GM19239 (cell line): ENCODE measurements around the gene PMFBP1.

Source experiments
- DNase-seq: peaks from one replicate; pipeline ENCODE4 v3.0.0; 2011; ENCODE audit warnings: low spot score; ENCODE audit not compliant: insufficient read length
- FAIRE-seq: peaks from 2 replicates; lab custom pipeline; 2011; peaks lifted over from hg19 to GRCh38; lab: Jason Lieb, UNC

PMFBP1 gene

DNA sequence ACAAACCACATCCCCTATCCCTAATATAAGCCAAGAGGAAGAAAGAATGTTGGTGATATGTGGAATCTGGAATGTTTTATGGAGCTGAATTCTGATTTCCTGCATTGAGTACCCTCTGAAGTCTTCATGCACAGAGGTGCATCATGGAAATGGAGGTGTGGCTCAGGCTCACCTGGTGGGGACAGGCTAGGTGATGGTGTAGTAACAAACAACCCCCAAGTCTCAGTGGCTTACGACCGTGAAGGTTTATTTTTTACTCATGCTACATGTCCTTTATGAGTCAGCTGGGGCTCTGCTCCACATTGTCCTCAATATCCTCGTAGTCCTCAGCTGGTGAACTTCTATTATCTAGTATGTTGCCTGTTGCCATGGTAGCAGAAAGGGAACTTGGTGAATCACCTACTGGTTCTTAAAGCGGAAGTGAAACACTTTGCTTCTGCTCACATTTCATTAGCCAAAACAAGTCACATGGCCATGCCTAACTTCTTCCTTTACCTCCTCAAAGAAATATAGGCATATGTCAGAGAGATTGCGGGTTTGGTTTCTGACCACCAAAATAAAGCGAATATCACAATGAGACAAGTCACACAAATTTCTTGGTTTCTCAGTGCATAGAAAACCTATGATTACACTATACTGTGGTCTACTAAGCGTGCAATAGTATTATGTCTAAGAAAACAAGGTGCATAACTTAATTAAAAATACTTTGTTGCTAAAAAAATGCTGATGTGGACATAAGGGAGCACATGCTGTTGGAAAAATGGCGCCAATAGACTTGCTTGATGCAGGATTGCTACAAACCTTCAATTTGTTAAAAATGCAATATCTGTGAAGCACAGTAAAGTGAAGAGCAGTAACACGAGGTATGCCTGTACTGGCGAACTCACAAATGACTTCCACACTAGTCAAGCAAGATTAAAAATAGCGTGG lies at the start of gene PMFBP1:
TSS of gene PMFBP1 (minus strand) at position 51 of the 930 bp plus-strand sequence. CDS start 947 bp downstream, outside the sequence.
- DNase-seq (peak; percentile 53), FAIRE-seq (peak; percentile 78)

DNA sequence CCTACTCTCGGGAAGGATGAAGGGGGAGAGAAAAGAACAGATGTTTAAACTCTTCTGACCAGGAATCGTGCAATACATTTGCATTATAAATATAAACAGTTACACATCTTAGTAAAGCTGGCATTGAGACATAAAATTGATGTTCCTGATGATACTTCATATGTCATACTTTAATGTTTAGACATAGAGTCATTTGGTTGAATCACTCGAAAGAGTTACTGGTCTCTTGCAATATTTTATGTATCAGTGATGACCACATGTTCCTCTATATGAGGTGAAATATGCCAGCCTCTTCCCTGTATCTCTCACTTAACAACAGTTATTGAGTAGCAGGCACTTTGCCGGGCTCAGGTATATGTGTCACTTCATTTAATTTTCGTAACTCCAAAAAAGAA lies 49.7 kb upstream of the PMFBP1 start:
- no peak for DNase-seq
- FAIRE-seq, result no peak

DNA sequence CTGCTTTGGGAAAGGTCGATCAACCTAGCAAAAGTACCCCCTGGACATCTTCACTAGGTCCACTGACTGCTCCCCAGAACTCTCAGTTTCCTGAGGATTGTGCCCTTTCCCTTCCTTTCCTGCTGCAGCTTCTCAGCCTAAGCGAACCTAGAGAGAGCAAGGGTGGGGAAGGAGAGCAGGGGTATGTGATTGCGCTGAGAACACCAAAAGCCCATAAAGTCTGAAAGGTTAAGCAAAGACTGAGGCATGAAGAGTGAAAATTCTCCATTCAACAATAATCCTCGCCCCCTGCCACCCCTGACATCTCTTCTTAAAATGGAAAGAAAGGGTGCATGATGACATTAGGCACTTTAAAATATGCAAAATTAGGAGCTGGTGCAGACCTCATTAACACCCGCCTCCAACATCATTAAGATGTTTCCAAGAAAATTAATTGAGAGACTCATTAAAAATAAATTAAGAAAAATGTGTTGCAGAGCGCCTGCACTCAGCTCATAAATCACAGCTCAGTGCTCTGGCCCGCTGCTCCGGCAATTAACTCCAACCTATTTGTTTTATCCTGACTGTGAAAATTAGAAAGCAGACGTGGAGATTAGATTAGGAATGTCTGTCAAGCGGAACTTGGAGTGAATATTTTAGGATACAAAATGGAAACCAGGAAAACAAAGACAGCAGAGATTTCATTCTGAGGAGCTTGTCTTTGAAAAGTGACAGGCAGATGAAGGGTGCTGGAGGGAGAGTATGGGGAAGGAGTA lies 49.1 kb upstream of the PMFBP1 start:
- DNase-seq (no peak), FAIRE-seq (no peak)

DNA sequence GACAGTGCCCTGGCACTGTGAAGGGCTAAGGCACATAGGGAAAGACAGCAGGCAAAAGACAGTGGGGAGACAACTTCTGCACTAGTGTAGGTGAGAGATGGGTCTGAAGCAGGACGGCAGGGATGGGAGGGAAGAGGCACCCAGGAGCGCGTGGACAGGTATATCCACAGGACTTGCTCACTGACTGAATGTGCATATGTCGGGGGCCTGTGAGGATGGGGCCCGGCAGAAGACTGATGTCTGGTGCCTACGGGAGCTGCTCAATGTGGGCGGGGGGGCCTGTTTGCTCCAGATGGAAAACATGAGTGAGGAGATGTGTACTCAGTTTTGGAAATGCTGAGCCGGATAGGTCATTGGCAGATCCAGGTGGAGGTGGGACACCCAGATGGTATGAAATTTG lies 47.3 kb upstream of the PMFBP1 start:
- FAIRE-seq, result no peak

GRCh38 chr16:72216767-72217166 lies 44.8 kb upstream of the PMFBP1 start:
- DNase-seq (no peak), FAIRE-seq (no peak)

More for the DNA sequence above, 47.3 kb upstream of the PMFBP1 start:
- DNase-seq, result no peak

- no peak for DNase-seq
- no peak for FAIRE-seq
Observed at GRCh38 chr16:72214821-72215220, 42.9 kb upstream of the PMFBP1 start.

- FAIRE-seq (no peak), DNase-seq (no peak)
Observed at GRCh38 chr16:72211110-72211509, 39.2 kb upstream of the PMFBP1 start.

DNA sequence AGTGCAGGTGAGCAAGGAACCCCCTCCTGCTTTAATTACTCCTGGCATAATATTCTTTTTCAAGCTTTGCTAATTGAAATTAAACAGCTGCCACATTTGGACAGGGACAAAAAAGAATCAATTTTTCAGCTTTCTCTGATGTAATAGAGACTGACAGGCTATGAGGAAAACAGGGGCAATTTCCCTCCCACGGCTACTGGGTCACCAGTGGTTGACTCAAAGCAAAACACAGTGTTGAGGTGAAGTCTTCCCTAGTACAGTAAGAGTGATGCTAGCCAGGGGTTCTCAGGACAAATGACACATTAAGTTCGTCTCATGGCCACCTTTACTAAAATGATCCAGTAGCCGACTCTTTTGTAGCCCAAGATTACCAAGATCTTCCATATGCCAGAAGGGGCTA lies 38.6 kb upstream of the PMFBP1 start:
- FAIRE-seq (no peak), DNase-seq (no peak)

GRCh38 chr16:72210072-72210471 lies 38.1 kb upstream of the PMFBP1 start:
- FAIRE-seq (no peak), DNase-seq (no peak)

- FAIRE-seq, result no peak
- DNase-seq, result no peak
Observed at GRCh38 chr16:72206299-72206698, 34.3 kb upstream of the PMFBP1 start.

GRCh38 chr16:72203401-72203800 lies 31.4 kb upstream of the PMFBP1 start:
- peak; percentile 27 for DNase-seq

DNA sequence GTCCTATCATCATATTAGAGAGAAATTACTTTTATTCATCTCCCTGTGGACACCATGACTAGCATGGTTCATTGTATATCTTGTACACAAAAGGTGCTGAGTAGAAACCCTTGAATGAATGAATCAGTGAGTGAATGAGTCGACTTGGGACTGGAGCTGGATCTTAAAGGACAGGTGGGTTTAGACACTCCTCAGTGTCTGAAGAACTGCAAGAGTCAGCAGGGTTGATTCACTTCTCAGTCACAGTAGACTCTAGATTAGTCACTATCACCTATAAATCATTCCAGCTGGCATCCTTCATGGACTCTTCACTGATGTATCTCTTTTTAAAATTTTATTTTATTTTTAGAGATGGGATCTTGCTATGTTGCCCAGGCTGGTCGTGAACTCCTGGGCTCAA lies 30.1 kb upstream of the PMFBP1 start:
- DNase-seq (no peak), FAIRE-seq (no peak)

More at GRCh38 chr16:72203401-72203800, 31.4 kb upstream of the PMFBP1 start:
- peak; percentile 59 for FAIRE-seq

DNA sequence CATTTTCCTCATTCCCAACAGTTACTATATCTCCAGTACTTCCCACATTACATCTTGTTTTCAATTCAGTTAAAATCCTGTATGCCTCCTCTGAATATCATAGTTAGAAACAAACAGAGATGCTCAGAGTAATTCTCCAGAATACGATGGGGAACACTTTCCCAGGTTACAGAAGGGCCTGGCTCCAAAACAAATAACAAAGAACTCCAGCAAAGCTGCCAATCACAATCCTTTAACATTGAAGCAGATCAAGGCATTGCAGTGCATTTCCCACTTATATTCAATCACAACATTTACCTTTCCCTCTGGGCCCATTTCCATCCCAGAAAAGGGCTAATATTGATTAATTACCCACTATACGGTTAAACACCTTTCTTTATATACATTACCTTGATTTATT lies 29.4 kb upstream of the PMFBP1 start:
- FAIRE-seq, result no peak
- DNase-seq, result no peak

DNA sequence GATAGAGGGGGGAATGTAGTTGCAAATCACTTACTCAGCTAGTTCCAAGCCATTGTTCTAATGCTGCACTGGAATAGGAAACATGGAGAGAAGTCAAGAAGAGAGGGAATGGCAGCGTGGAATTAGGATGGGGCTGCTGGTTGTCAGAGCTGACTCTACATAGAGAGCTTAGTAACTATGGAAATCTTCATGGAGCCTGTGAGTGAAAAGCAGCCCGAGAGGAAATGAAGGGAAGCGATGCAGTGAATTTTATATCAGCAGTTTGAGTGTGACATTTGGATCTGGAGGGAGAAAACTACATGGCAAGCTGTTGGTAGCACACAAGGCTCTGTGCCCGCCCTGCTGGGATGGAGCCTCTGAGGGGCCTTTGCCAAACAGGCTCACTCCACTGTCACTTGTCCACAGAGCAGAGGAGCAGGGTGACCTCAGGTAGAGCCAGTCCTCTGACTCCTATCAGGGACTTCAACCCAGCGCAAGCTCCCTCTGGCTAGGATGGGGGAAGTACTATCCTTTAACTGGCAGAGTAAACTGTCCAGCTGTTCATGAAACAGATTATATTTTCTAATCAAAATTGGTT lies 27.9 kb upstream of the PMFBP1 start:
- DNase-seq (no peak), FAIRE-seq (no peak)

DNA sequence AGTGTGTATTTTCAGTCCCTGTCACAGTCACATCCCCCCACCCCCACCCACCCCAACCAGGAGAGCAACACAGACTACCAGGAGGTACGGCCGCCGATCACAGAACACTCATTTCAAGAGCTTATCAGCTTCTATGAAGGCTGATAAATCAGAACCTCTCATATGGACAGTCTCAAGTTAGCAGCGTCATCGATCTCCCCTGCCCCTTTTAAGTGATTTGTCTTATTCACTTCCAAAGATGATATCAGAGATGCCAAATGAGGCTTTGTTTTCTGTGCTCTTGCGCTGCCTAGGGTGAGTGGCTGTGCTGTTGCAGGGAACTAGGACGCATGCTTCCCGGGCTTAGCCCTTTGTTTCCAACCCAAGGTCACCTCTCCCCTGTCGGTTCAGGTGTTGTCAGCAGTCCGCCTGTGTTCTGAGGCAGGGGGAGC lies 26.8 kb upstream of the PMFBP1 start:
- no peak for DNase-seq
- FAIRE-seq, result no peak

DNA sequence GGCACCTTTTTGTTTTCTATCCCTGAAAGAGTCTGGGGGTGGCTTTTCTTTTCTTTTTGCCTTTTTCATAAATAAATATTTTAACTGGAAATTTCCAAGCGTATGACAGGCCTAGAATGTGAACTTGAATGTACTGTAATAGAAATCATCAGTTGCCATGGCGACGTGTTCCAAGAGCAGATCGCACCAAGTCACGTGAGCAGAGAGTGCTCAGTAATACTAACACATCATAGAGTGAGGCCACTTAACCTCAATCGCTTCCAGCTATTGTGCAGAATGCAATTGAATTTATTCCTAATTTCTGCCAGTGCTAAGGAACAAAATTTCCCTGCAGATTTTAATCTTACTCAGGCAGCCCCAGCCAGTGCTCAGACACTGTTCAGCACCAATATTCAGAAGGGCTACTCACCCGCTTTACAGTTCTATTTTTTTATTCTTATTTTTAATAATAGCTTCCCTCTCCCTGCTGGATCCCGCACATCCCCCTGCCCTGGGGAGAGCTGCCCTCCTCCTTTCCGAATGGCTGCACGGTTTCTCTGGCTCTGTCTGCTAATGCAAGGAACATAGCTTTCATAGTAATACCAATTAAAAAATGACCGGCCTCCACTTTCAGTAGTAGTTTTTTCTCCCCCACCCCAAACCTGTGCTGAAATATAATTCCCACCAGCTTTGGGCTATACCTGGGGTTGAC lies 26.2 kb upstream of the PMFBP1 start:
- DNase-seq (no peak), FAIRE-seq (no peak)

- DNase-seq (no peak), FAIRE-seq (no peak)
Observed at GRCh38 chr16:72197545-72197944, 25.6 kb upstream of the PMFBP1 start.

DNA sequence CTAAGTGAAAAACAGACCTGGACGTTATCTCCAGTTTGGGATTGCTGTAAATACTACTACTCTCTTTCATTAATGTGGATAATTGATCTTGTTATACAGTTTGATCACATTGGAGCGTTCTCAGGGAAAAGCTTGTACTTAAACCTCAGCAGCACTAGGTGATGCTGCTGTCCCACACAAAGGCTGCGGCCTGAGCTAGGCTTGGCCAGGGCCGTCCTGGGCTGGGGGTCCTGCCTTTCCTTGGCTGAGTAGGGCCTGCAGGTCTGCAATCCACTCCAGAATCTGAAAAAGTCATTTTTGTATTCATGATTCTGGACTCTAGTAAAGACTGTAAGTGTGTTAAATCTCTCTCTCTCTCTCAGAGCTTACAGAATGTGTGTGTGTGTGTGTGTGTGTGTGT lies 23.7 kb upstream of the PMFBP1 start:
- FAIRE-seq (no peak), DNase-seq (no peak)

DNA sequence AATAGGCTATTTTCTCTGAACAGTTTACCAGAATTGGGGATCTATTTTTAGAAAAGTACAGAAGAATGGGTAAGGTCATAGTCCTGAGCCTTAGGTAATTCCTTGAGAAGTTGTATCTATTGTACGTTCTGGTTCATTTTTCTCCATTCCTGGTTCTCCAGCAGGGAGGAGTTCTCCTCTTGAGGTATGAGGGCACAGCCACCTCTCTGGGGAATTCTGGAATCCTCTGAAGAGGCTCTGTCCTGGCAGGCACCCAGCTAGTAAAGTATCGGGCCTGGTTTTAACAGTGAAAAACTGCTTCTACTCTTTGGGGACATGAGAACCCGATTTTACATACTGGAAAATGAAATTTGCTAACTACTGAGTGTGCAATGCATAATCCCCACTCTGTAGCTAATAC lies 19.6 kb upstream of the PMFBP1 start:
- DNase-seq, result no peak
- FAIRE-seq, result no peak

DNA sequence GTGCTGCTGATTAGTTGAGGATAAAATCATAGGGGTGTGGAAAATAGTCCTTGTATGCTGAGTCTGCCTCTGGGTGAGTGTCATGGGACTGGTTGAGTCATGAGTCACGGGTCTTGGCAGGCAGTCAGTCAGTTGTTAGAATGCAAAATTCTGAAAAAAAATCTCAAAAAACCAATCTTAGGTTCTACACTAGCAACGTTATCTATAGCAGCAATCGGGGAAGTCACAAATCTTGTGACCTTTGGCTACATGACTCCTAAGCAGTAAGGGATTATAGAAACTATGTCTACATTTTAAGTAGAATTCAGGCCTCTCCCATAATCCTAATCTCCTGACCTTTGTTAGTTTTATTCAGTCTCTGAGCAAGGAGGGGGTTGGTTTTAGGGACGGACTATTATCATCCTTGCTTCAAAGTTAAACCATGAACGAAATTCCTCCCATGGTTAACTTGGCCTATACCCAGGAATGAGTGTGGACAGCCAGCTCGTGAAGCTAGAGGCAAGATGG lies 18.0 kb upstream of the PMFBP1 start:
- FAIRE-seq (no peak), DNase-seq (no peak)
